ENCODE measurements around the gene DUOXA2.
"Not testable (repeated sequence)": the region's sequence is repeated elsewhere in the genome, so short reads cannot be mapped to it uniquely, and the experiment has no call there.

DUOXA2 gene

GRCh38 chr15:45114076-45114750, at the start of gene DUOXA2, which contains the start of gene DUOX2:
Gene DUOXA2, plus strand, starts transcription at chr15:45114326. Its CDS starts 280 bp downstream, at chr15:45114606.
Gene DUOX2, minus strand, starts transcription at chr15:45114172. Its CDS starts 761 bp downstream, at chr15:45113411.
- H3K4me1 ChIP-seq (ENCODE audit: control insufficient read depth, insufficient read depth, low read length): no peaks in the 10 kb centered on the region
- no peaks in the 10 kb centered on the region for H3K9me3 ChIP-seq (ENCODE audit: control insufficient read depth, insufficient read depth, low read length)
- H3K27me3 ChIP-seq (ENCODE audit: control insufficient read depth, insufficient read depth, low read length): peaks cover 92% of the 10 kb centered on the region
- H3K9ac ChIP-seq (ENCODE audit: low read depth, low read length): no peak within 1 kb of the TSS
- H3K36me3 ChIP-seq (ENCODE audit: control insufficient read depth, insufficient read depth, low read length): no peaks in the 10 kb centered on the region
- H3K4me3 ChIP-seq (ENCODE audit: low read depth, low read length): peak within 1 kb of the TSS; percentile 42

- no peaks in the 10 kb centered on the region for H3K27me3 ChIP-seq (ENCODE audit: control insufficient read depth, insufficient read depth, low read length)
- H3K9me3 ChIP-seq (ENCODE audit: control insufficient read depth, insufficient read depth, low read length): no peaks in the 10 kb centered on the region
- no peak overlapping the region for H3K4me3 ChIP-seq (ENCODE audit: low read depth, low read length)
- H3K36me3 ChIP-seq (ENCODE audit: control insufficient read depth, insufficient read depth, low read length): no peaks in the 10 kb centered on the region
- H3K4me1 ChIP-seq (ENCODE audit: control insufficient read depth, insufficient read depth, low read length): no peaks in the 10 kb centered on the region
- H3K9ac ChIP-seq (ENCODE audit: low read depth, low read length): no peak overlapping the region
Observed at GRCh38 chr15:45064386-45064785, 49.7 kb upstream of the DUOXA2 start.

- H3K9ac ChIP-seq (ENCODE audit: low read depth, low read length); H3K36me3 ChIP-seq (ENCODE audit: control insufficient read depth, insufficient read depth, low read length); H3K4me3 ChIP-seq (ENCODE audit: low read depth, low read length): not testable (repeated sequence)
Observed at GRCh38 chr15:45069942-45070360, 44.2 kb upstream of the DUOXA2 start.

GRCh38 chr15:45073602-45074001, 40.5 kb upstream of the DUOXA2 start:
- H3K36me3 ChIP-seq (ENCODE audit: control insufficient read depth, insufficient read depth, low read length); H3K4me3 ChIP-seq (ENCODE audit: low read depth, low read length); H3K9me3 ChIP-seq (ENCODE audit: control insufficient read depth, insufficient read depth, low read length); H3K27me3 ChIP-seq (ENCODE audit: control insufficient read depth, insufficient read depth, low read length); H3K9ac ChIP-seq (ENCODE audit: low read depth, low read length); H3K4me1 ChIP-seq (ENCODE audit: control insufficient read depth, insufficient read depth, low read length): not testable (repeated sequence)

More at GRCh38 chr15:45069942-45070360, 44.2 kb upstream of the DUOXA2 start:
- H3K27me3 ChIP-seq (ENCODE audit: control insufficient read depth, insufficient read depth, low read length); H3K9me3 ChIP-seq (ENCODE audit: control insufficient read depth, insufficient read depth, low read length); H3K4me1 ChIP-seq (ENCODE audit: control insufficient read depth, insufficient read depth, low read length): not testable (repeated sequence)

- not testable (repeated sequence) for H3K9me3 ChIP-seq (ENCODE audit: control insufficient read depth, insufficient read depth, low read length); H3K4me1 ChIP-seq (ENCODE audit: control insufficient read depth, insufficient read depth, low read length); H3K9ac ChIP-seq (ENCODE audit: low read depth, low read length); H3K27me3 ChIP-seq (ENCODE audit: control insufficient read depth, insufficient read depth, low read length); H3K36me3 ChIP-seq (ENCODE audit: control insufficient read depth, insufficient read depth, low read length); H3K4me3 ChIP-seq (ENCODE audit: low read depth, low read length)
Observed at GRCh38 chr15:45075440-45076320, 38.4 kb upstream of the DUOXA2 start.

- H3K4me1 ChIP-seq (ENCODE audit: control insufficient read depth, insufficient read depth, low read length); H3K36me3 ChIP-seq (ENCODE audit: control insufficient read depth, insufficient read depth, low read length); H3K4me3 ChIP-seq (ENCODE audit: low read depth, low read length); H3K9me3 ChIP-seq (ENCODE audit: control insufficient read depth, insufficient read depth, low read length); H3K9ac ChIP-seq (ENCODE audit: low read depth, low read length); H3K27me3 ChIP-seq (ENCODE audit: control insufficient read depth, insufficient read depth, low read length): not testable (repeated sequence)
Observed at GRCh38 chr15:45077391-45077790, 36.7 kb upstream of the DUOXA2 start.

GRCh38 chr15:45079201-45079600, 34.9 kb upstream of the DUOXA2 start:
- H3K4me1 ChIP-seq (ENCODE audit: control insufficient read depth, insufficient read depth, low read length); H3K4me3 ChIP-seq (ENCODE audit: low read depth, low read length); H3K36me3 ChIP-seq (ENCODE audit: control insufficient read depth, insufficient read depth, low read length); H3K9me3 ChIP-seq (ENCODE audit: control insufficient read depth, insufficient read depth, low read length); H3K9ac ChIP-seq (ENCODE audit: low read depth, low read length); H3K27me3 ChIP-seq (ENCODE audit: control insufficient read depth, insufficient read depth, low read length): not testable (repeated sequence)

- H3K4me1 ChIP-seq (ENCODE audit: control insufficient read depth, insufficient read depth, low read length): not testable (repeated sequence)
Observed at GRCh38 chr15:45079628-45080246, 34.4 kb upstream of the DUOXA2 start.

GRCh38 chr15:45080593-45080992, 33.5 kb upstream of the DUOXA2 start:
- not testable (repeated sequence) for H3K9ac ChIP-seq (ENCODE audit: low read depth, low read length); H3K36me3 ChIP-seq (ENCODE audit: control insufficient read depth, insufficient read depth, low read length); H3K4me3 ChIP-seq (ENCODE audit: low read depth, low read length); H3K9me3 ChIP-seq (ENCODE audit: control insufficient read depth, insufficient read depth, low read length); H3K4me1 ChIP-seq (ENCODE audit: control insufficient read depth, insufficient read depth, low read length); H3K27me3 ChIP-seq (ENCODE audit: control insufficient read depth, insufficient read depth, low read length)

More at GRCh38 chr15:45079628-45080246, 34.4 kb upstream of the DUOXA2 start:
- not testable (repeated sequence) for H3K4me3 ChIP-seq (ENCODE audit: low read depth, low read length); H3K36me3 ChIP-seq (ENCODE audit: control insufficient read depth, insufficient read depth, low read length); H3K9ac ChIP-seq (ENCODE audit: low read depth, low read length); H3K9me3 ChIP-seq (ENCODE audit: control insufficient read depth, insufficient read depth, low read length); H3K27me3 ChIP-seq (ENCODE audit: control insufficient read depth, insufficient read depth, low read length)

GRCh38 chr15:45082412-45082811, 31.7 kb upstream of the DUOXA2 start:
- H3K9ac ChIP-seq (ENCODE audit: low read depth, low read length); H3K4me1 ChIP-seq (ENCODE audit: control insufficient read depth, insufficient read depth, low read length); H3K4me3 ChIP-seq (ENCODE audit: low read depth, low read length); H3K36me3 ChIP-seq (ENCODE audit: control insufficient read depth, insufficient read depth, low read length); H3K9me3 ChIP-seq (ENCODE audit: control insufficient read depth, insufficient read depth, low read length); H3K27me3 ChIP-seq (ENCODE audit: control insufficient read depth, insufficient read depth, low read length): not testable (repeated sequence)

GRCh38 chr15:45083223-45083622, 30.9 kb upstream of the DUOXA2 start:
- Histone ChIP-seq H3K36me3 (ENCODE audit: control insufficient read depth, insufficient read depth, low read length) (no peaks in the 10 kb centered on the region), H3K9ac (ENCODE audit: low read depth, low read length) (no peak overlapping the region), H3K27me3 (ENCODE audit: control insufficient read depth, insufficient read depth, low read length) (no peaks in the 10 kb centered on the region)

More at GRCh38 chr15:45083223-45083622, 30.9 kb upstream of the DUOXA2 start:
- Histone ChIP-seq H3K9me3 (ENCODE audit: control insufficient read depth, insufficient read depth, low read length) (no peaks in the 10 kb centered on the region), H3K4me1 (ENCODE audit: control insufficient read depth, insufficient read depth, low read length) (no peaks in the 10 kb centered on the region), H3K4me3 (ENCODE audit: low read depth, low read length) (no peak overlapping the region)
